ENCODE data around the gene CPOX.

CPOX gene

DNA sequence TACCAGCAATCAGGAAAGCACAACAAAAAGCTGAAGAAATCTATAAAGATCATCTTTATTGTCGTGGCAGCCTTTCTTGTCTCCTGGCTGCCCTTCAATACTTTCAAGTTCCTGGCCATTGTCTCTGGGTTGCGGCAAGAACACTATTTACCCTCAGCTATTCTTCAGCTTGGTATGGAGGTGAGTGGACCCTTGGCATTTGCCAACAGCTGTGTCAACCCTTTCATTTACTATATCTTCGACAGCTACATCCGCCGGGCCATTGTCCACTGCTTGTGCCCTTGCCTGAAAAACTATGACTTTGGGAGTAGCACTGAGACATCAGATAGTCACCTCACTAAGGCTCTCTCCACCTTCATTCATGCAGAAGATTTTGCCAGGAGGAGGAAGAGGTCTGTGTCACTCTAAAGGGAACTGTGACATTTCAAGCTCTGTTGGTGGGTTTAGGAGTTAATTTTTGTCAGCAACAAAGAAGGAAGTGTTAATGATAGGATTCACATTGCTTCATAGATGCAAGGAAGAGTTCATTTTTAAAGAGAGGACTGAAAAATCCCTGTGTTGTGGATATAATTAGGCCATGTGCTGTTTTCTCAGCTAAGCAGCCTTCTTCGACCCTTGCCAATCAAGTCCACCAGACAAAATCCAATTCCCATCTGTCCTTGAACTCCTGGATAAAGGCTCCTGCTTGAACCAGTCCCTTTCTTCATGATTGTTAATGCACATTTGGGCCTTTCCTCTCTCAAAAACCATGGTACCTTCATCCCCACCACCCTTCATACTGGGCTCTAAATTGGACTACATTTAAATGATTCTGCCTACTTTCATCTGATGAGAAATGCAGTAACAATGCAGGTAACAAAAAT is 60.5 kb downstream of the CPOX start:
- no peak for DNase-seq

DNA sequence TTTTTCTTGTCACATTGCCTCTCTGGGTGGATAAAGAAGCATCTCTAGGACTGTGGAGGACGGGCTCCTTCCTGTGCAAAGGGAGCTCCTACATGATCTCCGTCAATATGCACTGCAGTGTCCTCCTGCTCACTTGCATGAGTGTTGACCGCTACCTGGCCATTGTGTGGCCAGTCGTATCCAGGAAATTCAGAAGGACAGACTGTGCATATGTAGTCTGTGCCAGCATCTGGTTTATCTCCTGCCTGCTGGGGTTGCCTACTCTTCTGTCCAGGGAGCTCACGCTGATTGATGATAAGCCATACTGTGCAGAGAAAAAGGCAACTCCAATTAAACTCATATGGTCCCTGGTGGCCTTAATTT is 61.2 kb downstream of the CPOX start:
- no peak for DNase-seq

DNA sequence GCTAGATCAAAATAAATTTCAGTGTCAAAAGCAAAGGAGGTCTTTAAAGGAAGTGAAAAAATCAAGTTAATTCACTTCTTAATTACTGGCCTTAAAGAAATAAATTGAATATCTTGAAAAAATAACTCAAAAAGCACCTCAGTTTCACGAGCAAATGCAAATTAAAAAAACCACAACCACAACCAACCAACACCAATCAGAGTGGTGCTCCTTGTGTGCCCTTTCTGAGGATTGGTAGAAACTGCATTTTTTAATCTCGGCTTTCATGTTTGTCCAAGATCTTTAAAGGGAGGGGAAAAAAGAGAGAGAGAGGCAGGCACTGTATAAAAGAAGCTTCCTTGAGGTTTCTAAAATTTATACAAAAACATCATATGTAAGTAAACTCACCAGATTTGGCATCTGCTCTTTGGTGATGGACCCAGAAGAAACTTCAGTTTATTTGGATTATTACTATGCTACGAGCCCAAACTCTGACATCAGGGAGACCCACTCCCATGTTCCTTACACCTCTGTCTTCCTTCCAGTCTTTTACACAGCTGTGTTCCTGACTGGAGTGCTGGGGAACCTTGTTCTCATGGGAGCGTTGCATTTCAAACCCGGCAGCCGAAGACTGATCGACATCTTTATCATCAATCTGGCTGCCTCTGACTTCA is 61.7 kb downstream of the CPOX start, which contains the start of gene GPR15:
GPR15 (plus strand) TSS at position 357 of the 653 bp plus-strand sequence; CDS start at position 413, 56 bp downstream.
- DNase-seq, result no peak

DNA sequence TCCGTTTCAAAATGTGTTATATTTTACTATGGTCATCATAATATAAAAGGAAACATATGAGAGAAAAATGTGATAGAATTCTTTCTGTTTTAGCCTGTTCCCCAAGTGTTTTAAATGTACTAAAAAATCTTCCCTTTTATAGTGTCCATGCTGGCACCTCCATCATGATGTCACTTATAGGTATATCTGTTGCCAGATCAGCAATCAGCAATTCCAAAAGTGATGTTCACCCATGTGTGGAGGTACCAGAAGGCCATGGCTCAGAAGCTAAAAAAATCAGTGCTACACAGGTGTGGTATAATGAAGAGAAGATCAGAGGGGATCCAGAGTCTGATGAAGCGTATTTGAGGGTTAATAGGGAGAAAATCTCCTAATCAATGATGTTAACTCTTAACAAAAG is 62.7 kb downstream of the CPOX start:
- no peak for DNase-seq

DNA sequence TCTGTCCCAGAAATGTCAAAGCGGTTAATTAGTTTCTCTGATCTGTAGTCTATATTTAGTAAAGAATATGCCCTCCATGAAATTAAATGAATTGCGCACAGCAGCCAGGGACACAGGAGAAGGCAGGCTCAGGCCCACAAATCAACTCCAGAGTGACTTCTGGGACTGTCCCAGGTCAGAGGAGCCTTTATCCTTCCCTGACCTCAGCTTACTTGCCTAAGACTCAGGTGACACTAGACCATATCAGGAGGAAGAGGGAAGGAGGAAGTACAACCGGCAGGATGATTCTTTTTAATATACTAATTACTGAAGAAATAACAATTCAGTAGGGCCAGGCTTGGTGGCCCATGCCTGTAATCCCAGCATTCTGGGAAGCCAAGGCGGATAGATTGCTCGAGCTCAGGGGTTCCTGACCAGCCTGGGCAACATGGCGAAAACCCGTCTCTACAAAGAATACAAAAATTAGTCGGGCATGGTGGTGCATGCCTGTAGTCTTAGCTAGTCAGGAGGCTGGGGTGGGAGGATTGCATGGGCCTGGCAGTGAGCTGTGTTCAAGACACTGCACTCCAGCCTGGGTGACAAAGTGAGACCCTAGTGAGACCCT is 63.5 kb downstream of the CPOX start:
- DNase-seq, result no peak
